Measurements from ENCODE around the gene NOX5.

The NOX5 gene

GRCh38 chr15:69085325-69086081 is 71.0 kb downstream of the NOX5 start:
- no peak for DNase-seq

- DNase-seq: no peak
Measured at GRCh38 chr15:69086427-69087204, 72.1 kb downstream of the NOX5 start.

- no peak for DNase-seq
Measured at GRCh38 chr15:69087366-69087976, 73.0 kb downstream of the NOX5 start.

GRCh38 chr15:69088300-69088965 is 73.9 kb downstream of the NOX5 start:
- DNase-seq: no peak

- no peak for DNase-seq
Measured at GRCh38 chr15:69089258-69089657, 74.8 kb downstream of the NOX5 start.

GRCh38 chr15:69090197-69090948 is 75.9 kb downstream of the NOX5 start:
- no peak for DNase-seq

GRCh38 chr15:69091654-69092053 is 77.2 kb downstream of the NOX5 start:
- no peak for DNase-seq

- DNase-seq: no peak
Measured at GRCh38 chr15:69092159-69092558, 77.7 kb downstream of the NOX5 start.

GRCh38 chr15:69093127-69093526 is 78.6 kb downstream of the NOX5 start:
- no peak for DNase-seq

GRCh38 chr15:69093614-69094013 is 79.1 kb downstream of the NOX5 start:
- DNase-seq: no peak

- peak; percentile 49 to 68 for DNase-seq
Measured at GRCh38 chr15:69094124-69094921, 79.8 kb downstream of the NOX5 start.

- peak in 1 of 2 experiments; percentile 63 for DNase-seq
Measured at GRCh38 chr15:69095274-69095673, 80.8 kb downstream of the NOX5 start.

GRCh38 chr15:69096196-69096595 is 81.7 kb downstream of the NOX5 start:
- DNase-seq: peak; percentile 52 to 81

GRCh38 chr15:69096626-69097025 is 82.1 kb downstream of the NOX5 start:
- DNase-seq: no peak

- DNase-seq: peak in 1 of 2 experiments; percentile 42
Measured at GRCh38 chr15:69098771-69099170, 84.3 kb downstream of the NOX5 start.

- DNase-seq: peak in 1 of 2 experiments; percentile 19
Measured at GRCh38 chr15:69099941-69100340, 85.4 kb downstream of the NOX5 start.

- DNase-seq: no peak
Measured at GRCh38 chr15:69100821-69101220, 86.3 kb downstream of the NOX5 start.

GRCh38 chr15:69104050-69104750 is 89.7 kb downstream of the NOX5 start:
- no peak for DNase-seq

- no peak for DNase-seq
Measured at GRCh38 chr15:69105451-69105985, 91.0 kb downstream of the NOX5 start.

- DNase-seq: no peak
Measured at GRCh38 chr15:69107025-69107620, 92.6 kb downstream of the NOX5 start.

Measured in NCI-H446 (cell line).